WTC11 (cell line): Measurements from ENCODE around the gene PLXDC1.

Experiments used
- ATF2 ChIP-seq: sonication (generic); formaldehyde crosslinking; IDR thresholded peaks from 2 replicates; pipeline ENCODE4 v1.8.1; 2022; ENCODE audit warnings: low read depth, missing genetic modification reagents, borderline replicate concordance
- CBFB ChIP-seq: sonication (generic); formaldehyde crosslinking; IDR thresholded peaks from 2 replicates; pipeline ENCODE4 v1.8.1; 2022; ENCODE audit warnings: mild to moderate bottlenecking, low read depth, missing genetic modification reagents
- CTCF ChIP-seq: fragments of 200-600 bp; IDR thresholded peaks from 2 replicates; pipeline ENCODE4 v1.8.0; 2022; ENCODE audit warnings: antibody characterized with exemption
- JUN ChIP-seq: sonication (generic); formaldehyde crosslinking; IDR thresholded peaks from 2 replicates; pipeline ENCODE4 v1.8.0; 2023; ENCODE audit warnings: mild to moderate bottlenecking, missing genetic modification reagents
- NR2C2 ChIP-seq: sonication (generic); formaldehyde crosslinking; IDR thresholded peaks from 2 replicates; pipeline ENCODE4 v1.8.0; 2022; ENCODE audit warnings: mild to moderate bottlenecking, missing genetic modification reagents
- PREB ChIP-seq: sonication (generic); formaldehyde crosslinking; IDR thresholded peaks from 2 replicates; pipeline ENCODE4 v1.8.1; 2022; ENCODE audit warnings: mild to moderate bottlenecking, missing genetic modification reagents, moderate library complexity, borderline replicate concordance
- RELA ChIP-seq: sonication (generic); formaldehyde crosslinking; IDR thresholded peaks from 2 replicates; pipeline ENCODE4 v1.8.1; 2022; ENCODE audit warnings: missing genetic modification reagents, mild to moderate bottlenecking, borderline replicate concordance
- USF2 ChIP-seq: sonication (generic); formaldehyde crosslinking; IDR thresholded peaks from 2 replicates; pipeline ENCODE4 v1.8.1; 2023; ENCODE audit warnings: mild to moderate bottlenecking, missing genetic modification reagents, moderate library complexity
- ZBTB43 ChIP-seq: sonication (generic); formaldehyde crosslinking; IDR thresholded peaks from 2 replicates; pipeline ENCODE4 v1.8.1; 2023; ENCODE audit warnings: mild to moderate bottlenecking, missing genetic modification reagents
- ZNF121 ChIP-seq: sonication (generic); formaldehyde crosslinking; IDR thresholded peaks from 2 replicates; pipeline ENCODE4 v1.8.0; 2023; ENCODE audit warnings: missing genetic modification reagents
- TF ChIP-seq, protein P1 (sequence below): sonication (generic); formaldehyde crosslinking; IDR thresholded peaks from 2 replicates; pipeline ENCODE4 v1.8.1; 2023; ENCODE audit warnings: mild to moderate bottlenecking, missing genetic modification reagents, borderline replicate concordance
- TF ChIP-seq, protein P2 (sequence below): sonication (generic); formaldehyde crosslinking; IDR thresholded peaks from 2 replicates; pipeline ENCODE4 v1.8.0; 2022; ENCODE audit warnings: mild to moderate bottlenecking, missing genetic modification reagents
- TF ChIP-seq, protein P3 (sequence below): sonication (generic); formaldehyde crosslinking; conservative IDR thresholded peaks from 2 replicates; pipeline ENCODE4 v1.8.1; 2023; ENCODE audit warnings: mild to moderate bottlenecking, low read depth, missing genetic modification reagents, moderate library complexity

GRCh38 chr17:39186481-39187002, 35.1 kb upstream of the PLXDC1 start:
- TF ChIP-seq, protein P1, sequence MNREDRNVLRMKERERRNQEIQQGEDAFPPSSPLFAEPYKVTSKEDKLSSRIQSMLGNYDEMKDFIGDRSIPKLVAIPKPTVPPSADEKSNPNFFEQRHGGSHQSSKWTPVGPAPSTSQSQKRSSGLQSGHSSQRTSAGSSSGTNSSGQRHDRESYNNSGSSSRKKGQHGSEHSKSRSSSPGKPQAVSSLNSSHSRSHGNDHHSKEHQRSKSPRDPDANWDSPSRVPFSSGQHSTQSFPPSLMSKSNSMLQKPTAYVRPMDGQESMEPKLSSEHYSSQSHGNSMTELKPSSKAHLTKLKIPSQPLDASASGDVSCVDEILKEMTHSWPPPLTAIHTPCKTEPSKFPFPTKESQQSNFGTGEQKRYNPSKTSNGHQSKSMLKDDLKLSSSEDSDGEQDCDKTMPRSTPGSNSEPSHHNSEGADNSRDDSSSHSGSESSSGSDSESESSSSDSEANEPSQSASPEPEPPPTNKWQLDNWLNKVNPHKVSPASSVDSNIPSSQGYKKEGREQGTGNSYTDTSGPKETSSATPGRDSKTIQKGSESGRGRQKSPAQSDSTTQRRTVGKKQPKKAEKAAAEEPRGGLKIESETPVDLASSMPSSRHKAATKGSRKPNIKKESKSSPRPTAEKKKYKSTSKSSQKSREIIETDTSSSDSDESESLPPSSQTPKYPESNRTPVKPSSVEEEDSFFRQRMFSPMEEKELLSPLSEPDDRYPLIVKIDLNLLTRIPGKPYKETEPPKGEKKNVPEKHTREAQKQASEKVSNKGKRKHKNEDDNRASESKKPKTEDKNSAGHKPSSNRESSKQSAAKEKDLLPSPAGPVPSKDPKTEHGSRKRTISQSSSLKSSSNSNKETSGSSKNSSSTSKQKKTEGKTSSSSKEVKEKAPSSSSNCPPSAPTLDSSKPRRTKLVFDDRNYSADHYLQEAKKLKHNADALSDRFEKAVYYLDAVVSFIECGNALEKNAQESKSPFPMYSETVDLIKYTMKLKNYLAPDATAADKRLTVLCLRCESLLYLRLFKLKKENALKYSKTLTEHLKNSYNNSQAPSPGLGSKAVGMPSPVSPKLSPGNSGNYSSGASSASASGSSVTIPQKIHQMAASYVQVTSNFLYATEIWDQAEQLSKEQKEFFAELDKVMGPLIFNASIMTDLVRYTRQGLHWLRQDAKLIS (CRISPR knock-in tag): no peak
- no peak for TF ChIP-seq CBFB
- no peak for TF ChIP-seq PREB (CRISPR knock-in tag)
- no peak for TF ChIP-seq CTCF
- no peak for TF ChIP-seq USF2 (CRISPR knock-in tag)
- TF ChIP-seq ATF2 (CRISPR knock-in tag): no peak
- TF ChIP-seq ZBTB43: no peak
- no peak for TF ChIP-seq NR2C2 (CRISPR knock-in tag)
- TF ChIP-seq JUN (CRISPR knock-in tag): no peak
- TF ChIP-seq, protein P2, sequence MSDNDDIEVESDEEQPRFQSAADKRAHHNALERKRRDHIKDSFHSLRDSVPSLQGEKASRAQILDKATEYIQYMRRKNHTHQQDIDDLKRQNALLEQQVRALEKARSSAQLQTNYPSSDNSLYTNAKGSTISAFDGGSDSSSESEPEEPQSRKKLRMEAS (CRISPR knock-in tag): no peak
- TF ChIP-seq RELA (CRISPR knock-in tag): no peak
- TF ChIP-seq ZNF121 (CRISPR knock-in tag): no peak
- TF ChIP-seq, protein P3, sequence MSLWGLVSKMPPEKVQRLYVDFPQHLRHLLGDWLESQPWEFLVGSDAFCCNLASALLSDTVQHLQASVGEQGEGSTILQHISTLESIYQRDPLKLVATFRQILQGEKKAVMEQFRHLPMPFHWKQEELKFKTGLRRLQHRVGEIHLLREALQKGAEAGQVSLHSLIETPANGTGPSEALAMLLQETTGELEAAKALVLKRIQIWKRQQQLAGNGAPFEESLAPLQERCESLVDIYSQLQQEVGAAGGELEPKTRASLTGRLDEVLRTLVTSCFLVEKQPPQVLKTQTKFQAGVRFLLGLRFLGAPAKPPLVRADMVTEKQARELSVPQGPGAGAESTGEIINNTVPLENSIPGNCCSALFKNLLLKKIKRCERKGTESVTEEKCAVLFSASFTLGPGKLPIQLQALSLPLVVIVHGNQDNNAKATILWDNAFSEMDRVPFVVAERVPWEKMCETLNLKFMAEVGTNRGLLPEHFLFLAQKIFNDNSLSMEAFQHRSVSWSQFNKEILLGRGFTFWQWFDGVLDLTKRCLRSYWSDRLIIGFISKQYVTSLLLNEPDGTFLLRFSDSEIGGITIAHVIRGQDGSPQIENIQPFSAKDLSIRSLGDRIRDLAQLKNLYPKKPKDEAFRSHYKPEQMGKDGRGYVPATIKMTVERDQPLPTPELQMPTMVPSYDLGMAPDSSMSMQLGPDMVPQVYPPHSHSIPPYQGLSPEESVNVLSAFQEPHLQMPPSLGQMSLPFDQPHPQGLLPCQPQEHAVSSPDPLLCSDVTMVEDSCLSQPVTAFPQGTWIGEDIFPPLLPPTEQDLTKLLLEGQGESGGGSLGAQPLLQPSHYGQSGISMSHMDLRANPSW (CRISPR knock-in tag): no peak
